Activated T-cell treated with anti-CD3 and anti-CD28 coated beads, Interleukin-2, amount 50 U/mL, for 4 hours (primary cell): Measurements from ENCODE around the gene IQSEC2. TPM values are rescaled to one million over a fixed set of nuclear protein-coding genes. Genes with fewer than 3 reads are reported as not detected.
A peak's percentile ranks its signal among the peaks of the same experiment; 100 is the strongest.

ENCODE experiments used
- ATAC-seq, 2 donors: fragments of 200-7000 bp; cut with Tn5 transposase; one replicate each; pipeline ENCODE4 v1.10.0; 2021
- DNase-seq: peaks from one replicate; pipeline ENCODE4 v3.0.0-alpha.2; 2020
- H3K27me3 Mint-ChIP-seq: one replicate; pipeline ENCODE4 v1.8.0; 2021; ENCODE audit warnings: low read depth, mixed read lengths
- H3K36me3 Mint-ChIP-seq: one replicate; pipeline ENCODE4 v1.8.0; 2022; ENCODE audit warnings: mixed read lengths; ENCODE audit not compliant: insufficient read depth
- H3K4me1 Mint-ChIP-seq: one replicate; pipeline ENCODE4 v1.8.0; 2021; ENCODE audit warnings: low read depth, mixed read lengths
- H3K4me3 Mint-ChIP-seq: one replicate; pipeline ENCODE4 v1.8.0; 2021; ENCODE audit warnings: mild to moderate bottlenecking, moderate library complexity, mixed read lengths
- H3K9me3 Mint-ChIP-seq: one replicate; pipeline ENCODE4 v1.8.0; 2021; ENCODE audit warnings: mixed read lengths
- total RNA-seq, 3 donors: library from RNA; stranded (reverse); gene quantifications; one replicate each; pipeline ENCODE4 v1.2.1, GENCODE V29; 2021

Gene IQSEC2
- 1 to 10 TPM in 1 of 3 donors, under 1 TPM in 2; 0.43 to 1.2 (median 0.46) TPM for total RNA-seq

DNA sequence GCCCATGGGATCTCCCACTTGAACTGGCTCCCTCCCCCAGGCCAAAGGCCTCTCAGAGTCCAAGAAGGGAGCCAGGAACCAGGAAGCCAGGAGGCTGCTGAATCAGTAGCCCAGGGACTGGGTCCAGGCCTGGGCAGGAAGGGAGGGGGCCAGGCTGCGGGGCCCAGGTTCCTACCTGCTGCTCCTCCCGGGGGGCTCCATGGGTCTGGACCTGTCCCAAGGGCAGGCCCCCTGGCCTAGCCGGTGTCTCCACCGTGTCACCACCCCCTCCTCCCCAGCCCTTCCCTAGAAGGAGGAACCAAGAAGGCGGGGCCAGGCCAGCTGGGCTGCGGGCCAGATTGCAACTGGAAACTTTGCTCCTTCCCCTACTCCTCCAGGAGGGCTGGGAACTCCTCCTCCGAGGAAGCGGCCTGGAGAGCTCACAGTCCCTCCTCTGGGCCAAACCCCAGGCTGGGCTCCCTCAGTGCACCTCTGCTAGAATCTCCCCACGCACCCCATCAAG is at the start of gene IQSEC2:
TSS of gene IQSEC2 (minus strand) at position 264 of the 502 bp plus-strand sequence.
- Mint-ChIP-seq H3K36me3 (no peaks in the 10 kb centered on the region), H3K4me1 (peaks cover 7% of the 10 kb centered on the region), H3K4me3 (no peak within 1 kb of the TSS), H3K27me3 (no peaks in the 10 kb centered on the region), H3K9me3 (no peaks in the 10 kb centered on the region)
- no peak for ATAC-seq
- DNase-seq: no peak

DNA sequence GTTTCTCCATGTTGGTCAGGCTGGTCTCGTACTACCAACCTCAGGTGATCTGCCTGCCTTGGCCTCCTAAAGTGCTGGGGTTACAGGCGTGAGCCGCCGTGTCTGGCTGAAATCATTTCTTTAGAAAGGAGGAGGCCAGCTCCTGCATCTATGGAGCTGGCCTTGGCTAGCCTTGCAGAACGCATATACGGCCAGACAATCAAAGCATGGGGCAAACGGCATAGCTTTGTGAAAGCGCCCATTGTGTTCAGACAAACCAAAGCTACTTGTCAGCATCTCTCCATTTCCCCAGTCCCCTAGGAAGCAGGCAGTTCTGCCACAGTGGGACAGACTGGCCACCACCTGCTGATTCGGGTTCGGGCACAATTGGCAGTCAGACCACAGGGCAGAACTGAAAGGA is 48.9 kb upstream of the IQSEC2 start:
- H3K4me1 Mint-ChIP-seq: no peaks in the 10 kb centered on the region
- H3K9me3 Mint-ChIP-seq: no peaks in the 10 kb centered on the region
- DNase-seq: no peak
- no peak for ATAC-seq
- no peak overlapping the region for H3K4me3 Mint-ChIP-seq
- no peaks in the 10 kb centered on the region for H3K36me3 Mint-ChIP-seq
- peaks cover 9% of the 10 kb centered on the region for H3K27me3 Mint-ChIP-seq

DNA sequence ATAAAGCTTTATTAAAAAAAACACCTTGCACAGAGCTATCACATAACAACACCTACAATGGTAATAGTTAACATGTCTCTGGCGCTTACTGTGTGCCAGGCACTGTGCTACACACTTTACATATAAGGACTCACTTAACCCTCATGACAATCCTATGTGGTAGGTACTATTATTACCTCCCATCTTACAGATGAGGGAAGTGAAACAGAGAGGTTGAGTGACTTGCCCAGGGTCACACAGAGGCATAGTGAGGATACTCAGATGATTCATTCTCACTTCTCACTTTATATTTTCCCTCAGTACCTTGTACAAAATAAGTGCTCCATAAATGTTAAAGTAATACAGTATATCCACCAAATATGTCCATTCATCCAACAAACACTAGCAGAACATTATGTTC is 43.4 kb upstream of the IQSEC2 start:
- DNase-seq: no peak
- Mint-ChIP-seq H3K4me3 (no peak overlapping the region), H3K9me3 (no peaks in the 10 kb centered on the region), H3K36me3 (no peaks in the 10 kb centered on the region), H3K4me1 (peaks cover 11% of the 10 kb centered on the region), H3K27me3 (peaks cover 26% of the 10 kb centered on the region)
- ATAC-seq: no peak

DNA sequence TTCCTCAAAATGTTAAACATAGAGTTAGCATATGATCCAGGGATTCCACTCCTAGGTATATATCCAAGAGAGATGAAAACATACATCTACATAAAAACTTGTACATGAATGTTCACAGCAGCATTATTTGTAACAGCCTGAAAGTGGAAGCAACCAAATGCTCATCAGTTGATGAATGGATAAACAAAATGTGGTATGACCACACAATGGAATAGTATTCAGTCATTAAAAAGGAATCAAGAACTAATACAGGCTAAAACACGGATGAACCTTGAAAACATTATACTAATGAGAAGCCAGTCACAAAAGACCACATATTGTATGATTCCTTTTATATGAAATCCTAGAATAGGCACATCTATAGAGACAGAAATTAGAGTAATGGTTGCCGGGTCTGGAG is 42.7 kb upstream of the IQSEC2 start:
- DNase-seq (no peak), ATAC-seq (no peak)
- H3K4me3 Mint-ChIP-seq: no peak overlapping the region
- H3K36me3 Mint-ChIP-seq: no peaks in the 10 kb centered on the region
- peaks cover 33% of the 10 kb centered on the region for H3K27me3 Mint-ChIP-seq
- no peaks in the 10 kb centered on the region for H3K9me3 Mint-ChIP-seq
- H3K4me1 Mint-ChIP-seq: peaks cover 17% of the 10 kb centered on the region

DNA sequence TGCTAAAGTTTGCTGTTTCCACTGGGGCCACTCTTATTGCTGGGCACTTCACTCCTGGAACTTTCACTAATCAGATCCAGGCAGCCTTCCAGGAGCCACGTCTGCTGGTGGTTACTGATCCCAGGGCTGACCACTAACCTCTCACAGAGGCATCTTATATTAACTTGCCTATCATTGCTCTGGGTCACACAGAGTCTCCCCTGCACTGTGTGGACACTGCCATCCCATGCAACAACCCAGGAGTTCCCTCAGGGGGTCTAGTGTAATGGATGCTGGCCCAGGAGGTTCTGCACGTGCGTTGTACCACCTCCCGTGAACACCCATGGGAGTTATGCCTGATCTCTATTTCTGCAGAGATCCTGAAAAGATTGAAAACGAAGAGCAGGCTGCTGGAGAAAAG is 41.8 kb upstream of the IQSEC2 start:
- Mint-ChIP-seq H3K4me1 (peaks cover 17% of the 10 kb centered on the region), H3K36me3 (no peaks in the 10 kb centered on the region), H3K9me3 (no peaks in the 10 kb centered on the region), H3K4me3 (no peak overlapping the region), H3K27me3 (peaks cover 41% of the 10 kb centered on the region)
- DNase-seq (no peak), ATAC-seq (no peak)

DNA sequence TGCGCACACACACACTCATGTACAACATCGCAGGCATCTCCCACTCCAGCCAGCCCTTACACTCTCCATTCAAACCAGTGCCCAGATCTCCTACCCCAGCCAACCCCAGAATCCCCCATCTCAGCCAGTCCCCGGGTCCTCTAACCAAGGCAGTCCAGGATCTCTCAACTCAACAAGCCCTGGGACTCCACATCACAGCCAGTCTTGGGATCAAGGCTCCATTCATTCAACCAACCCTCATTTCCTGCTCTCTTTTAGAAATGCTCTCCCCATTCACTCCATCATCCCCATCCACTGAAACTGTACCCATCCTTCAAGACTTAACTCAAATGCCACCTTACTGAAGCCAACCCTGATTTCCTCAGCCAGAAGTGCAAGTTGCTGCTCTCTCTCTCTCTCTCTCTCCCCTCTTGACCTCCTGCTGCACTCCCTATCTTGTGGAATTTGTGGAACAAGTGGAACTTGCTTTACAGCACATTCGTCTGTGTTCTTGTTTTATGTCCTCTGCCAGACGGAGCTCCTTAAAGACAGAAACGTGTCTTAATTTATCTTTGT is 40.6 kb upstream of the IQSEC2 start:
- ATAC-seq (no peak), DNase-seq (no peak)
- Mint-ChIP-seq H3K4me3 (peak overlapping the region; percentile 68), H3K4me1 (peaks cover 17% of the 10 kb centered on the region), H3K36me3 (no peaks in the 10 kb centered on the region), H3K27me3 (peaks cover 46% of the 10 kb centered on the region), H3K9me3 (no peaks in the 10 kb centered on the region)

DNA sequence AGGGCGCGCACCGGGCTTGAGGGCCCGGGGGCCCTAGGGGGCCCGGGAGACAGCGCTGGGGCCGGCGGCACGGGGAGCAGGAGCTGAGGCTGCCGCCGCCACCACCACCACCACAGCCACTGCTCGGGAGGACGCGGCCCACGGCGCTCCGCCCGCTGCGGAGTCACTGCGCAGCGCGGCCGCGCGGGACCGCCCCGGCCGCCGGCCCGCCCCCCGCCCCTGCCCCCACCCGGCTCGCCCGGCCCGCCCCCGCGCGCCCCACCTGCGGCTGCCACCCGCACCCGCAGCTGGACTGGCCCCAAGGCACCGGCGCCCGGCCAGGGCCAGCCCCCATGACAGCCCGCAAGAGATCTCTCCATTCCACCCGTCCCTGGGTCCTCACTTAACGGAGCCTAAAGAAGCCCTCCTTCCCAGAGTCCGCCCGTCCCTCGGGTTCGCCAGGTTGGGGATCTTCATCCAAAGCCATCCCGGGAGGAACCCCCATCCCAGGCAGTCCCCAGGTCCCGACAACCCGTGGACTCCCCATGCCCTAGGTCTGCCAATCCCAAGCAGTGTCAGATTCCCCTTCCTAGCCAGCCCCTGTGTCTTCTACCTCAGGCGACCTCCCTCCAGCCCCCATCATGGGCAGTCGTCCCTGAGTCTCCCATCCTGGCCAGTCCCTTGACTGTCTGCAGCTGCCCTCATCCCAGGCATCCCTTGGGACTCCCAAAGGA is 40.0 kb upstream of the IQSEC2 start:
- H3K4me3 Mint-ChIP-seq: peak overlapping the region; percentile 68

DNA sequence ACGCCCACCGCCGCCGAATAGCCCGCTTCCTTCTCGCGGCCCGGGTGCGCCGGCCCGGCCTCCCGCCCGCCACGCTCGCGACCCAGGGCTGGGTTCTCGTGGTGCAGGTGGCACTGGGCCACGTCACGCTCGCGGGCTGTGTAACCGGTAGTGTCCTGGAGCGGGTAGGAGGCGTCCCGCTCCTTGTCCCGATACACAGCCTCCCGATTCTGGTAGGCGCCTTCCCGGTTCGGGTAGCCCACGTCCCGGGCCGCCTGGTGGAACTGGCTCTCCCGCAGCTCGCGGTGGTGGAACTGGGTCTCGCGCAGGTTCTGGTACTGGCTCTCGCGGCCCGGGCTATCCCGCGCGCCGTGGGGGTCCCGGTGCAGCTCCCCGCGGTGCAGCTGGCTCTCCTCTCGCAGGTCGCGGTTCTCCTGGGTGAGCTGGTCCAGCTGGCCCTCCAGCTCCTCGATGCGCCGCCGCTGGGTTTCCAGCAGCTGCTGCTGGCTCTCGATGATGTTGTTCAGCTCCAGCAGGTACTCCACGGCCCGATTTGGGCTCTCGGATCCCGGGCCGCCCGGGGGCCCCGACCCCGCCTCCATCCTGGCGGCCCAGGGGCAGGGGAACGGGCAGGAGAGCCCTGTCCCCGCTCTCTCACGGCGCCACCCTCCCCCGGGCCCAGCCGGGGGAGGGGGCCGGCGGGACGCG is 39.3 kb upstream of the IQSEC2 start:
- Mint-ChIP-seq H3K27me3 (peaks cover 46% of the 10 kb centered on the region), H3K4me3 (peak overlapping the region; percentile 42), H3K36me3 (no peaks in the 10 kb centered on the region), H3K4me1 (peaks cover 17% of the 10 kb centered on the region), H3K9me3 (no peaks in the 10 kb centered on the region)
- no peak for DNase-seq
- peak; percentile 26 to 44 for ATAC-seq

More for the DNA sequence above, 40.0 kb upstream of the IQSEC2 start:
- H3K27me3 Mint-ChIP-seq: peaks cover 46% of the 10 kb centered on the region
- DNase-seq (no peak), ATAC-seq (peak; percentile 51 to 62)
- no peaks in the 10 kb centered on the region for H3K36me3 Mint-ChIP-seq
- no peaks in the 10 kb centered on the region for H3K9me3 Mint-ChIP-seq
- peaks cover 17% of the 10 kb centered on the region for H3K4me1 Mint-ChIP-seq

DNA sequence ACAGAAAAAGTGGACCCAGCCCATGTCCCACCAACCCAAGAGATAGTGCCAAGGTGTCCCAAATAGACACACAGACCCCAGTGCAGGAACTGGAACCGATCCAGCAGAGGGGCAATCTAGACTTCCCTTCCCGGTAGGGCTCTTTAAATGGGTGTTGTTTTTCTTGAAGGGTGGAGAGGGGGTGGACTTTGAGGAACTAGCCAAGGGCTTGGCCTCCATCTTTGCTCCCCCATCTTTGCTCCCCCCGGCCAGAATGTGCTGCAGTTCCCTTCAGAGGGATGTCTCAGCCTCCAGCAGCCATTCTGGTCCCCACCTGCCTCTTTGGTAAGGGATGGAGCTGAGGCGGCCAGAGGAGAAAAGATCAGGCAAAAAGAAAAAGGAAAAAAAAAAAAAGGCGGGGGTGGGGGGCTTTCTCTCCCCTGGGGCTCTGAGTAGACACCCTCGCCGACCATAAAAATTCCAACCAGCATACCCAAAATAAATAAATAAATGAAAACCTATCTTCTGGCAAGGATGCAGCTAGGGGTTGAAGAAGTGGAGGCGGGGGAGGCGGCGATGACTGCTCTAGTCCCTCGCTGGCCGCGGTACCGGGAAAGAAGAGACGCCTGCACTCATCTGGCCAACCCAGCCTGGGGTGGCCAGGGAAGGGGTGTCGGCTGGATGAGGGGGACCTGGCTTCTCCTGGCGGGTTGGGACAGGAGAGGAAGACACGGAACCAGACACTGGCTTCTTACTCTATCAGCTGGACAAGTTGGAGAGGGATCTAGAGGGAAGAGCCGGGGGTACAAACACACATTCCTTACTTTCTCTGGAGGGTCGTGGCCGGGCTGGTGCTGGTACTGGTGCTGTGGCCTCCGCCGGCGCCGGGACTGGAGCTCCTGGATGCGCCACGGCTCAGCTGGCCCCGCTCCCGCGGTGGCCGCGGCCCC is 38.5 kb upstream of the IQSEC2 start:
- Mint-ChIP-seq H3K27me3 (peaks cover 44% of the 10 kb centered on the region), H3K4me1 (peaks cover 17% of the 10 kb centered on the region), H3K9me3 (no peaks in the 10 kb centered on the region), H3K4me3 (peak overlapping the region; percentile 78), H3K36me3 (no peaks in the 10 kb centered on the region)
- no peak for DNase-seq
- no peak for ATAC-seq

DNA sequence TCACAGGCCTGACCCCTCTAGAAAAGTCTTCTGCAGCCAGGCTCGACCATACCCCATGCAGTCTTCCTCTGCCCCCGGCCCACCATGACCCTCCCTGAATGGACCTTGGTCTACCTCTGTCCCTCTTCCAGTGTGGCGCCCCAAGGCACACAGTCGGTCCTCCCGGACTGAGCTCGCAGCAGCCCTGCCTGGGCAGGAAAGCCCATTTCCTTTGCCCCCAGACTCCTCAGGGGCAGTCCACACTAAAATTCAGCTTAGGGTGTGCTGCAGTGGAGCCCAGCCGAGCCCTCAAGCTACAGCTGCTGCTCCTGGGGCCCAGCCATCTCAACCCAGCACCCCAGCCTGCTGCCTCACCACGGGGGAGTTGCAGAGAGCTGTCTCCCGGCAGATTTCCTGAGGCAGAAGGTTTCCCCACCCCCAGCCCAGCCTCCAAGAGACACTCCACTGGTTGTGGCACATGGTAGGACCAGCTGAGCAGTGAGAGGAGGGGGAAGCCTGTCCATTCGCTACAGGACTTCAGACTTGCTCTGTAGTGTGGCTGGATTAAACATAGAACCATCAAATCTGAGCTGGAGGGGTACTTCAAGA is 37.5 kb upstream of the IQSEC2 start:
- Mint-ChIP-seq H3K9me3 (no peaks in the 10 kb centered on the region), H3K4me1 (peaks cover 17% of the 10 kb centered on the region), H3K4me3 (no peak overlapping the region), H3K36me3 (no peaks in the 10 kb centered on the region), H3K27me3 (peaks cover 40% of the 10 kb centered on the region)
- no peak for DNase-seq
- ATAC-seq: no peak

DNA sequence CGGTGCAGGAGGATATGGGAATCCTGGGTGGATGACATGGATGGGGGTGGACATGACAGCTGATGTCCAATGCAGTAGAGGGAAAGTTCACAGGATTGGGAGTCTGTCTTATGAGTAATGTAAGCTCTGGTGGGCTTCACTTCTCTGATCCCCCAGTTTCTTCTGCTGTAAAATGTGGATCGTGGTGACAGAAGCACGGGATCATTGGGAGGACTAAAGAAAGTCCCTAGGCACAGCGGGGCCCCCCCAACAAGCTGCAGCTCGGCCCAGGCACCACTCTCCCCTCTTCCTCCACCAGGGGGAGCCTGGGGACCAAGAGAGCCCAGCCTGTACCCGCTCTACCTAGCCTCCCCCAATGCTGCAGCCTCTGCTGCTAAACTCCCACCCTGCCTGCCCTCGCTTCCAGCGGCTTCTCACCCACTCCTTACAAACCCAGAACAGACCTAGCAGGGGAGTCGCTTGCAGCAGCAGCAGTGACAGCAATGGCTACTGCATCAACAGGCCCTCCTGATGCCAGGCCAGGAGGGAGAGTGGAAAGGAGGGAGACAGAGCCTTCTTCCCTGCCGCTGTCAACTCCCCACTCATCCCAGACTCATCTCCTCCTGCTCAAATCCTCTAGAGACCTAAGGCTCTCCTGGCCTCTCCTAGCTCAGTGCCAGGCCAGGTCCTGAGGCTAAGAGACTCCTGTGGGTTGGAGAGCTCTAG is 36.1 kb upstream of the IQSEC2 start:
- peak; percentile 82 to 88 for ATAC-seq
- peak; percentile 72 for DNase-seq
- Mint-ChIP-seq H3K36me3 (no peaks in the 10 kb centered on the region), H3K4me1 (peaks cover 17% of the 10 kb centered on the region), H3K27me3 (peaks cover 34% of the 10 kb centered on the region), H3K9me3 (no peaks in the 10 kb centered on the region), H3K4me3 (no peak overlapping the region)

DNA sequence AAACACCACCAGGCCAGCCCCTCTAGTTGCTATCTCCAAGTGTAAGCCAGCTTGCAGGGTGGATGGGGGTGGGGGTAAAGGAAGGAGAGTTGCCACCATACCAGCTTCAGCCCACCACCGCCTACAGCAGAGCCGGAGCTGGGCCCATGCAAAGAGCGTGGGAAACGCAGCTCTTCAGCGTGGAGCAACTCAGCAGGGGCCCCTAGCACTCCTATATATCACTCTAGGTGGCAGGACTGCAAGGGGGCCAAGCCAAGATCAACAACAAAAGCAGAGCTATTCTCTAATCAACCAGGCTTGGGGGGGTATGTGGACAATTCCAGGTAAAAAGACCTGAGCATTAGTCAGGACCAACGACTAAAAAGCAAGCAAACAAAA is 35.5 kb upstream of the IQSEC2 start:
- no peak for DNase-seq
- Mint-ChIP-seq H3K4me3 (no peak overlapping the region), H3K9me3 (no peaks in the 10 kb centered on the region), H3K36me3 (no peaks in the 10 kb centered on the region), H3K4me1 (peaks cover 14% of the 10 kb centered on the region), H3K27me3 (peaks cover 28% of the 10 kb centered on the region)
- ATAC-seq: no peak

DNA sequence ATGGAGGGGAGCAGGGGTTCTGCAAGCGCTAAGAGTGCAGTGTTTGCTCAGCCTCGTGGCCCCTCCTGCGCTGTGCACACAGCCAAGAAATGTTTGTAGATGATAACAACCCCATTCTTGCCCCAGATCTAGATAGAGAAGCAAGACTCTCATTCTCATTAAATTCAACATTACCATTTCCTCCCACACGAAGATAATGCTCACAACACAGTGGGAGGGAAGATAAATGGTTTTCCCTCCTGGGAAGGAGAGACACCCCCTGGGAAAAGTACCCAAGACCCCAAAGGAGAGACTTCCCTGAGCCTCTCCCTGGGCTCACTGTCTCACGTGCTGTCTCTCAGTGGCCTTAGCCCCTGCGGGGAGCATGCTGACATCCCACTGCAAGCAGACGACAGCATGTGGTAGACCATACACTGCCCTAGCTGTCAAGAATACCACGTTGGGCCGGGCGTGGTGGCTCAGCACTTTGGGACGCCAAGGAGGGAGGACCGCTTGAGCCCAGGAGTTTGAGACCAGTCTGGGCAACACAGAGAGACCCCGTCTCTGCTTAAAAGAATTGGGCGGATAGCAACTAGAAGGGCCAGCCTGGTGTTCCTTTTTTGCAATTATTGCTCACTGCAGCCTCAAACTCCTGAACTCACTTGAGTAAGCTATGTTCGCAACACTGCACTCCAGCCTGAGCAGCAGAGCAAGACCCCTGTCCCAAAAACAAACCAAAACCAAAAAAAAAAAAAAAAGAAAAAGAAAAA is 34.9 kb upstream of the IQSEC2 start:
- no peak overlapping the region for H3K4me3 Mint-ChIP-seq
- H3K4me1 Mint-ChIP-seq: peaks cover 9% of the 10 kb centered on the region
- H3K27me3 Mint-ChIP-seq: peaks cover 23% of the 10 kb centered on the region
- no peaks in the 10 kb centered on the region for H3K36me3 Mint-ChIP-seq
- DNase-seq: no peak
- no peaks in the 10 kb centered on the region for H3K9me3 Mint-ChIP-seq
- no peak for ATAC-seq
